H9 (cell line): ENCODE measurements around the gene KLF13. TPM values are rescaled to one million over a fixed set of nuclear protein-coding genes. Genes with fewer than 3 reads are reported as not detected.

ENCODE experiments used
- DNase-seq: peaks from one replicate; pipeline ENCODE4 v3.0.0-alpha.2; 2017
- H2AFZ ChIP-seq: one replicate; pipeline ENCODE4 v1.6.1; 2013; ENCODE audit warnings: mild to moderate bottlenecking, low read length, control low read depth, moderate library complexity
- H2AK5ac ChIP-seq: 2 replicates; pipeline ENCODE4 v1.6.1; 2013; ENCODE audit warnings: low read length, control low read depth, mixed read lengths; ENCODE audit not compliant: insufficient read length
- H2BK120ac ChIP-seq: one replicate; pipeline ENCODE4 v1.6.1; 2013; ENCODE audit warnings: low read depth, mild to moderate bottlenecking, low read length, control low read depth, inconsistent platforms; ENCODE audit not compliant: poor library complexity, severe bottlenecking
- H2BK12ac ChIP-seq: 2 replicates; pipeline ENCODE4 v1.6.1; 2013; ENCODE audit warnings: low read length, control low read depth, mixed read lengths, low read depth; ENCODE audit not compliant: insufficient read length
- H2BK15ac ChIP-seq: 2 replicates; pipeline ENCODE4 v1.6.1; 2013; ENCODE audit warnings: low read depth, low read length, control low read depth
- H2BK20ac ChIP-seq: one replicate; pipeline ENCODE4 v1.6.1; 2013; ENCODE audit warnings: low read depth, mild to moderate bottlenecking, low read length, control low read depth, inconsistent platforms; ENCODE audit not compliant: poor library complexity, severe bottlenecking
- H2BK5ac ChIP-seq: 2 replicates; pipeline ENCODE4 v1.6.1; 2013; ENCODE audit warnings: low read length, control low read depth, mixed read lengths; ENCODE audit not compliant: insufficient read length
- H3K14ac ChIP-seq: 2 replicates; pipeline ENCODE4 v1.6.1; 2013; ENCODE audit warnings: low read length, control low read depth; ENCODE audit not compliant: insufficient read depth
- H3K18ac ChIP-seq: 2 replicates; pipeline ENCODE4 v1.6.1; 2013; ENCODE audit warnings: low read depth, mild to moderate bottlenecking, mixed read lengths, low read length, control low read depth; ENCODE audit not compliant: insufficient read length
- H3K23ac ChIP-seq: 2 replicates; pipeline ENCODE4 v1.6.1; 2013; ENCODE audit warnings: low read length, control low read depth, mixed read lengths, low read depth; ENCODE audit not compliant: insufficient read length
- H3K23me2 ChIP-seq: 2 replicates; pipeline ENCODE4 v1.6.1; 2013; ENCODE audit warnings: low read depth, mild to moderate bottlenecking, mixed read lengths, low read length, control low read depth; ENCODE audit not compliant: insufficient read length, poor library complexity, severe bottlenecking
- H3K27ac ChIP-seq: 2 replicates; pipeline ENCODE4 v1.5.1; 2013; ENCODE audit warnings: low read length, control low read depth, mixed read lengths, low read depth; ENCODE audit not compliant: insufficient read length
- H3K27me3 ChIP-seq: 2 replicates; pipeline ENCODE4 v1.6.1; 2013; ENCODE audit warnings: low read length, control low read depth, inconsistent platforms; ENCODE audit not compliant: insufficient read depth
- H3K4ac ChIP-seq: 2 replicates; pipeline ENCODE4 v1.6.1; 2013; ENCODE audit warnings: low read depth, mild to moderate bottlenecking, control low read depth, inconsistent platforms, low read length, moderate library complexity
- H3K4me1 ChIP-seq: 2 replicates; pipeline ENCODE4 v1.6.1; 2013; ENCODE audit warnings: low read length, control low read depth, inconsistent platforms; ENCODE audit not compliant: insufficient read depth
- H3K4me2 ChIP-seq: 2 replicates; pipeline ENCODE4 v1.6.1; 2013; ENCODE audit warnings: low read length, control low read depth, mixed read lengths; ENCODE audit not compliant: insufficient read length, insufficient read depth
- H3K56ac ChIP-seq: 2 replicates; pipeline ENCODE4 v1.6.1; 2013; ENCODE audit warnings: low read depth, mild to moderate bottlenecking, mixed read lengths, low read length, control low read depth; ENCODE audit not compliant: insufficient read length
- H3K79me1 ChIP-seq: 2 replicates; pipeline ENCODE4 v1.6.1; 2013; ENCODE audit warnings: low read depth, mild to moderate bottlenecking, moderate library complexity, low read length, control low read depth, inconsistent platforms; ENCODE audit not compliant: insufficient read depth, poor library complexity, severe bottlenecking
- H3K79me2 ChIP-seq: 2 replicates; pipeline ENCODE4 v1.6.1; 2013; ENCODE audit warnings: low read length, control low read depth, inconsistent platforms; ENCODE audit not compliant: insufficient read depth
- H3K9ac ChIP-seq: 2 replicates; pipeline ENCODE4 v1.6.1; 2013; ENCODE audit warnings: low read length, control low read depth, mixed read lengths; ENCODE audit not compliant: insufficient read length; ENCODE audit errors: extremely low read depth
- H3K9me3 ChIP-seq: one replicate; pipeline ENCODE4 v1.6.1; 2013; ENCODE audit warnings: low read depth, low read length, inconsistent platforms; ENCODE audit not compliant: control insufficient read depth
- H3T11ph ChIP-seq: one replicate; pipeline ENCODE4 v1.6.1; 2013; ENCODE audit warnings: mild to moderate bottlenecking, low read length, control low read depth, inconsistent platforms
- H4K20me1 ChIP-seq: one replicate; pipeline ENCODE4 v1.6.1; 2013; ENCODE audit not compliant: control insufficient read depth, insufficient read length, insufficient read depth
- H4K5ac ChIP-seq: 2 replicates; pipeline ENCODE4 v1.6.1; 2013; ENCODE audit warnings: low read depth, mild to moderate bottlenecking, mixed read lengths, low read length, control low read depth; ENCODE audit not compliant: insufficient read length
- H4K8ac ChIP-seq: replicated peaks from 2 replicates; pipeline ENCODE4 v1.6.1; 2013; ENCODE audit warnings: low read length, control low read depth, mixed read lengths, low read depth; ENCODE audit not compliant: insufficient read length
- H4K91ac ChIP-seq: 2 replicates; pipeline ENCODE4 v1.6.1; 2013; ENCODE audit warnings: low read depth, mild to moderate bottlenecking, moderate library complexity, mixed read lengths, low read length, control low read depth; ENCODE audit not compliant: insufficient read length
- H3K27ac Mint-ChIP-seq, 3 experiments: 2 replicates in 2 of 3; 3 replicates in 1 of 3; pipeline ENCODE4 v1.8.0; 2020 to 2021; ENCODE audit warnings: mixed read lengths in 3 of 3, mild to moderate bottlenecking in 1 of 3, moderate library complexity in 1 of 3
- H3K27me3 Mint-ChIP-seq: 2 replicates; pipeline ENCODE4 v1.8.0; 2021; ENCODE audit warnings: low read depth, mild to moderate bottlenecking, moderate library complexity, mixed read lengths
- H3K36me3 Mint-ChIP-seq, 3 experiments: 2 replicates in 2 of 3; 3 replicates in 1 of 3; pipeline ENCODE4 v1.8.0; 2020 to 2021; ENCODE audit warnings: low read depth in 3 of 3, mixed read lengths in 3 of 3; ENCODE audit not compliant: insufficient read depth in 1 of 3
- H3K4me1 Mint-ChIP-seq, 2 experiments: 2 replicates each; pipeline ENCODE4 v1.8.0; 2020; ENCODE audit warnings: mixed read lengths in 2 of 2
- H3K4me3 Mint-ChIP-seq, 2 experiments: 2 replicates in 1 of 2; 3 replicates in 1 of 2; pipeline ENCODE4 v1.8.0; 2020 to 2021; ENCODE audit warnings: mild to moderate bottlenecking in 2 of 2, mixed read lengths in 2 of 2, moderate library complexity in 1 of 2
- H3K9me3 Mint-ChIP-seq, 2 experiments: 2 replicates in 1 of 2; 3 replicates in 1 of 2; pipeline ENCODE4 v1.8.0; 2020; ENCODE audit warnings: mild to moderate bottlenecking in 2 of 2, mixed read lengths in 2 of 2, moderate library complexity in 1 of 2
- WGBS: extraction: QIAGEN DNeasy Blood & Tissue Kit; methylation state at CpG from one replicate; pipeline ENCODE4 v1.1.7; 2013; ENCODE audit warnings: missing lambda C conversion rate, low lambda C conversion rate, mixed read lengths; ENCODE audit not compliant: insufficient read length; ENCODE audit errors: extremely low coverage; 5-methylcytosine and 5-hydroxymethylcytosine counted together
- total RNA-seq: library from RNA; stranded (reverse); gene quantifications from 2 replicates; pipeline ENCODE4 v1.2.1, GENCODE V29; 2021
- TF ChIP-seq, protein P1 (sequence below): fragments of 200-600 bp; sonication (generic); conservative IDR thresholded peaks from 3 replicates; pipeline ENCODE4 v1.8.0; 2021; ENCODE audit warnings: antibody characterized with exemption, mild to moderate bottlenecking

Gene KLF13
- total RNA-seq, 1 experiment from 2014 or later, result 33.4 TPM

DNA sequence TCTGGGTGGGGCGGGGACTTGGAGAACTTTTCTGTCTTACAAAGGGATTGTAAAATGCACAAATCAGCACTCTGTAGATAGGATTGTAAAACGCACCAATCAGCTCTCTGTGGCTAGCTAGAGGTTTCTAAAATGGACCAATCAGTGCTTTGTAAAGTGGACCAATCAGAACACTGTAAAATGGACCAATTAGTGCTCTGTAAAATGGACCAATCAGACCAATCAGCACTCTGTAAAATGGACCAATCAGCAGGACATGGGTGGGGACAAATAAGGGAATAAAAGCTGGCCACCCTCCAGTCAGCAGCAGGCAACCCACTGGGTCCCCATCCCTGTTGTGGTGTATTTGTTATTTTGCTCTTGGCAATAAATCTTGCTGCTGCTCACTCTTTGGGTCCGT is 77.7 kb downstream of the KLF13 start:
- H2BK15ac ChIP-seq, result no peak overlapping the region
- no peak overlapping the region for H3K14ac ChIP-seq
- no peak for DNase-seq
- Mint-ChIP-seq H3K9me3 (peaks cover 8 to 10% of the 10 kb centered on the region in 2 experiments; a peak in 4 of 5 replicates), H3K4me3 (no peak overlapping the region), H3K27me3 (peaks cover 6% of the 10 kb centered on the region; the same call in 1 of the 2 replicates), H3K36me3 (peaks cover 0 to 4% (median 3%) of the 10 kb centered on the region in 3 experiments; a peak in 3 of 7 replicates), H3K4me1 (peaks cover 2 to 13% of the 10 kb centered on the region in 2 experiments), H3K27ac (no peak overlapping the region)
- H3K9me3 ChIP-seq, result no peaks in the 10 kb centered on the region
- H3K79me2 ChIP-seq, result no peaks in the 10 kb centered on the region
- no peak overlapping the region for H3K9ac ChIP-seq
- no peak overlapping the region for H4K5ac ChIP-seq
- no peak overlapping the region for H2BK120ac ChIP-seq
- no peaks in the 10 kb centered on the region for H3K79me1 ChIP-seq
- H3K27me3 ChIP-seq, result no peaks in the 10 kb centered on the region
- no peak overlapping the region for H2AK5ac ChIP-seq
- no peak overlapping the region for H4K91ac ChIP-seq
- no peak overlapping the region for H3K18ac ChIP-seq
- no peaks in the 10 kb centered on the region for H4K20me1 ChIP-seq
- no peak overlapping the region for H3K23ac ChIP-seq
- H3K23me2 ChIP-seq, result no peaks in the 10 kb centered on the region
- TF ChIP-seq, protein P1, sequence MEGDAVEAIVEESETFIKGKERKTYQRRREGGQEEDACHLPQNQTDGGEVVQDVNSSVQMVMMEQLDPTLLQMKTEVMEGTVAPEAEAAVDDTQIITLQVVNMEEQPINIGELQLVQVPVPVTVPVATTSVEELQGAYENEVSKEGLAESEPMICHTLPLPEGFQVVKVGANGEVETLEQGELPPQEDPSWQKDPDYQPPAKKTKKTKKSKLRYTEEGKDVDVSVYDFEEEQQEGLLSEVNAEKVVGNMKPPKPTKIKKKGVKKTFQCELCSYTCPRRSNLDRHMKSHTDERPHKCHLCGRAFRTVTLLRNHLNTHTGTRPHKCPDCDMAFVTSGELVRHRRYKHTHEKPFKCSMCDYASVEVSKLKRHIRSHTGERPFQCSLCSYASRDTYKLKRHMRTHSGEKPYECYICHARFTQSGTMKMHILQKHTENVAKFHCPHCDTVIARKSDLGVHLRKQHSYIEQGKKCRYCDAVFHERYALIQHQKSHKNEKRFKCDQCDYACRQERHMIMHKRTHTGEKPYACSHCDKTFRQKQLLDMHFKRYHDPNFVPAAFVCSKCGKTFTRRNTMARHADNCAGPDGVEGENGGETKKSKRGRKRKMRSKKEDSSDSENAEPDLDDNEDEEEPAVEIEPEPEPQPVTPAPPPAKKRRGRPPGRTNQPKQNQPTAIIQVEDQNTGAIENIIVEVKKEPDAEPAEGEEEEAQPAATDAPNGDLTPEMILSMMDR, result no peak
- no peaks in the 10 kb centered on the region for H3K4me1 ChIP-seq
- H2BK12ac ChIP-seq, result no peak overlapping the region
- H3K4ac ChIP-seq, result no peak overlapping the region
- WGBS, result no CpG with 5 or more reads among the region's 3 CpGs
- no peak overlapping the region for H3K4me2 ChIP-seq
- H2BK5ac ChIP-seq, result no peak overlapping the region
- no peak overlapping the region for H3T11ph ChIP-seq
- H3K56ac ChIP-seq, result no peak overlapping the region
- H2AFZ ChIP-seq, result no peak overlapping the region
- no peak overlapping the region for H4K8ac ChIP-seq
- no peak overlapping the region for H3K27ac ChIP-seq
- no peak overlapping the region for H2BK20ac ChIP-seq
